GM18502 (cell line): ENCODE results near the gene LMX1B.
"Not testable (repeated sequence)": the region's sequence is repeated elsewhere in the genome, so short reads cannot be mapped to it uniquely, and the experiment has no call there.

Experiments
- ATAC-seq: cut with Tn5 transposase; IDR thresholded peaks from one replicate; pipeline ENCODE4 v1.9.1; 2021; ENCODE audit warnings: mild to moderate bottlenecking; ENCODE audit not compliant: unreplicated experiment, poor library complexity

The LMX1B gene

GRCh38 chr9:126652140-126652582 is 38.4 kb downstream of the LMX1B start:
- no peak for ATAC-seq

GRCh38 chr9:126654124-126654523 is 40.4 kb downstream of the LMX1B start:
- ATAC-seq = no peak

- not testable (repeated sequence) for ATAC-seq
Observed at GRCh38 chr9:126656214-126656613, 42.5 kb downstream of the LMX1B start.

GRCh38 chr9:126658201-126658825 is 44.6 kb downstream of the LMX1B start:
- no peak for ATAC-seq

GRCh38 chr9:126658956-126659555 is 45.3 kb downstream of the LMX1B start:
- no peak for ATAC-seq

GRCh38 chr9:126661122-126661520 is 47.4 kb downstream of the LMX1B start:
- no peak for ATAC-seq

- no peak for ATAC-seq
Observed at GRCh38 chr9:126661521-126662251, 48.0 kb downstream of the LMX1B start.

GRCh38 chr9:126663661-126664072 is 49.9 kb downstream of the LMX1B start:
- ATAC-seq = no peak

- ATAC-seq = no peak
Observed at GRCh38 chr9:126664900-126665643, 51.3 kb downstream of the LMX1B start.

- ATAC-seq = no peak
Observed at GRCh38 chr9:126665644-126666035, 51.9 kb downstream of the LMX1B start.

GRCh38 chr9:126666155-126666803 is 52.6 kb downstream of the LMX1B start:
- ATAC-seq = no peak

- ATAC-seq = no peak
Observed at GRCh38 chr9:126667190-126668055, 53.7 kb downstream of the LMX1B start.

- ATAC-seq = no peak
Observed at GRCh38 chr9:126668058-126668457, 54.3 kb downstream of the LMX1B start.

- no peak for ATAC-seq
Observed at GRCh38 chr9:126669108-126669507, 55.4 kb downstream of the LMX1B start.

GRCh38 chr9:126670270-126670669 is 56.5 kb downstream of the LMX1B start:
- ATAC-seq = no peak

- no peak for ATAC-seq
Observed at GRCh38 chr9:126671381-126671831, 57.7 kb downstream of the LMX1B start.

GRCh38 chr9:126671983-126672382 is 58.3 kb downstream of the LMX1B start:
- no peak for ATAC-seq

- ATAC-seq = no peak
Observed at GRCh38 chr9:126672634-126673284, 59.0 kb downstream of the LMX1B start.
